IMR-90 (cell line): ENCODE measurements around the gene GDPD2. TPM values are rescaled to one million over a fixed set of nuclear protein-coding genes. Genes with fewer than 3 reads are reported as not detected.

Experiments
- ATAC-seq: fragments of 200-7000 bp; cut with Tn5 transposase; 2 replicates; pipeline ENCODE4 v1.9.1; 2020; ENCODE audit warnings: low read depth, mild to moderate bottlenecking, moderate library complexity
- BruUV-seq: library from RNA; stranded (reverse); fragments of 400-500 nt; replicated peaks from 2 replicates; lab custom pipeline; 2021; lab: Mats Ljungman, UMichigan
- CTCF ChIA-PET: fragments of 300-600 bp; formaldehyde crosslinking; extraction: SDS; loops from one replicate; lab custom pipeline; 2021; ENCODE audit warnings: antibody characterized with exemption; lab: Yijun Ruan, JAX
- POLR2A ChIA-PET: fragments of 300-600 bp; sonication (Branson Sonifier 250); formaldehyde crosslinking; loops from one replicate; lab custom pipeline; 2022; ENCODE audit warnings: antibody characterized with exemption; ENCODE audit not compliant: unreplicated experiment; lab: Charles Lee
- DNase-seq: peaks from one replicate; pipeline ENCODE4 v3.0.0; 2013
- H2AFZ ChIP-seq: replicated peaks from 2 replicates; pipeline ENCODE3; 2013; ENCODE audit warnings: low read length, mild to moderate bottlenecking; ENCODE audit not compliant: poor library complexity
- H2AK5ac ChIP-seq: 2 replicates; pipeline ENCODE4 v1.6.1; 2013; ENCODE audit warnings: low read depth, low read length, inconsistent platforms
- H2AK9ac ChIP-seq: replicated peaks from 2 replicates; pipeline ENCODE3; 2013; ENCODE audit warnings: mild to moderate bottlenecking, low read depth, low read length, moderate library complexity; ENCODE audit not compliant: poor library complexity
- H2BK120ac ChIP-seq: 2 replicates; pipeline ENCODE4 v1.6.1; 2013; ENCODE audit warnings: low read depth, low read length, inconsistent platforms
- H2BK15ac ChIP-seq: 3 replicates; pipeline ENCODE4 v1.6.1; 2013; ENCODE audit warnings: low read depth, low read length, inconsistent platforms
- H2BK20ac ChIP-seq: 2 replicates; pipeline ENCODE4 v1.6.1; 2013; ENCODE audit warnings: low read depth, mild to moderate bottlenecking, inconsistent platforms, low read length, moderate library complexity
- H2BK5ac ChIP-seq: 2 replicates; pipeline ENCODE4 v1.6.1; 2013; ENCODE audit warnings: mild to moderate bottlenecking, low read depth, low read length, inconsistent platforms; ENCODE audit not compliant: poor library complexity, severe bottlenecking
- H3K14ac ChIP-seq: replicated peaks from 2 replicates; pipeline ENCODE4 v1.6.1; 2013; ENCODE audit warnings: low read depth, low read length, inconsistent platforms
- H3K18ac ChIP-seq: 2 replicates; pipeline ENCODE4 v1.6.1; 2013; ENCODE audit warnings: low read depth, low read length, control low read depth
- H3K23ac ChIP-seq: 2 replicates; pipeline ENCODE4 v1.6.1; 2013; ENCODE audit warnings: low read depth, low read length, inconsistent platforms
- H3K27ac ChIP-seq: 2 replicates; pipeline ENCODE4 v1.5.1; 2013; ENCODE audit warnings: mild to moderate bottlenecking, control low read depth, low read length; ENCODE audit not compliant: insufficient read depth
- H3K27me3 ChIP-seq: 2 replicates; pipeline ENCODE4 v1.6.1; 2013; ENCODE audit warnings: low read length; ENCODE audit not compliant: control insufficient read depth, insufficient read depth
- H3K36me3 ChIP-seq: 2 replicates; pipeline ENCODE4 v1.6.1; 2013; ENCODE audit warnings: low read length, mixed read lengths; ENCODE audit not compliant: control insufficient read depth, insufficient read depth
- H3K4ac ChIP-seq: 2 replicates; pipeline ENCODE4 v1.6.1; 2013; ENCODE audit warnings: low read depth, low read length, inconsistent platforms
- H3K4me1 ChIP-seq: 2 replicates; pipeline ENCODE4 v1.6.1; 2013; ENCODE audit warnings: low read length, mixed read lengths; ENCODE audit not compliant: control insufficient read depth, insufficient read depth
- H3K4me2 ChIP-seq: 2 replicates; pipeline ENCODE4 v1.6.1; 2013; ENCODE audit warnings: low read depth, mild to moderate bottlenecking, control low read depth, low read length, moderate library complexity
- H3K4me3 ChIP-seq: 2 replicates; pipeline ENCODE4 v1.5.1; 2013; ENCODE audit warnings: low read depth, mild to moderate bottlenecking, control low read depth, low read length, moderate library complexity; ENCODE audit not compliant: insufficient read depth
- H3K56ac ChIP-seq: 2 replicates; pipeline ENCODE4 v1.6.1; 2013; ENCODE audit warnings: low read length, inconsistent platforms; ENCODE audit not compliant: insufficient read depth; ENCODE audit errors: extremely low read depth
- H3K79me1 ChIP-seq, 2 experiments: 2 replicates each; pipeline ENCODE4 v1.6.1; 2013; ENCODE audit warnings: low read length in 2 of 2, inconsistent platforms in 1 of 2, low read depth in 1 of 2
- H3K9ac ChIP-seq: 2 replicates; pipeline ENCODE4 v1.6.1; 2013; ENCODE audit warnings: low read depth, low read length, control low read depth
- H3K9me1 ChIP-seq: 2 replicates; pipeline ENCODE4 v1.6.1; 2013; ENCODE audit warnings: low read length, inconsistent platforms; ENCODE audit not compliant: insufficient read depth
- H3K9me3 ChIP-seq: 2 replicates; pipeline ENCODE4 v1.6.1; 2013; ENCODE audit warnings: low read length; ENCODE audit not compliant: control insufficient read depth, insufficient read depth
- H4K20me1 ChIP-seq: 2 replicates; pipeline ENCODE4 v1.6.1; 2013; ENCODE audit warnings: low read length, inconsistent platforms; ENCODE audit not compliant: insufficient read depth
- H4K5ac ChIP-seq: 2 replicates; pipeline ENCODE4 v1.6.1; 2013; ENCODE audit warnings: mild to moderate bottlenecking, low read depth, low read length, control low read depth
- H4K8ac ChIP-seq, 2 experiments: 2 replicates each; pipeline ENCODE4 v1.6.1; 2013; ENCODE audit warnings: low read depth in 2 of 2, low read length in 2 of 2, control low read depth in 1 of 2, inconsistent platforms in 1 of 2
- H4K91ac ChIP-seq: 2 replicates; pipeline ENCODE4 v1.6.1; 2013; ENCODE audit warnings: low read depth, low read length, inconsistent platforms; ENCODE audit not compliant: insufficient read depth
- BHLHE40 ChIP-seq: fragments of 150-350 bp; IDR thresholded peaks from 2 replicates; pipeline ENCODE4 v1.6.1; 2016; ENCODE audit warnings: mild to moderate bottlenecking, low read depth, low read length
- CEBPB ChIP-seq: IDR thresholded peaks from 2 replicates; pipeline ENCODE4 v1.6.1; 2012; ENCODE audit warnings: low read depth, low read length, improper control_type of control experiment
- FOS ChIP-seq: fragments of 150-350 bp; IDR thresholded peaks from 2 replicates; pipeline ENCODE4 v1.6.1; 2016; ENCODE audit warnings: low read depth, low read length
- MAFK ChIP-seq: IDR thresholded peaks from 2 replicates; pipeline ENCODE4 v1.6.1; 2012; ENCODE audit warnings: low read depth, low read length, improper control_type of control experiment
- MAZ ChIP-seq: IDR thresholded peaks from 2 replicates; pipeline ENCODE4 v1.6.1; 2012; ENCODE audit warnings: low read depth, mild to moderate bottlenecking, low read length, improper control_type of control experiment, moderate library complexity, borderline replicate concordance
- MXI1 ChIP-seq: IDR thresholded peaks from 2 replicates; pipeline ENCODE4 v1.6.1; 2012; ENCODE audit warnings: low read depth, mild to moderate bottlenecking, low read length, moderate library complexity, borderline replicate concordance
- NFE2L2 ChIP-seq: fragments of 150-350 bp; IDR thresholded peaks from 2 replicates; pipeline ENCODE4 v1.6.1; 2016; ENCODE audit warnings: low read depth, mild to moderate bottlenecking, low read length
- POLR2A ChIP-seq: IDR thresholded peaks from 2 replicates; pipeline ENCODE4 v1.6.1; 2012; ENCODE audit warnings: mild to moderate bottlenecking, low read depth, low read length
- RAD21 ChIP-seq: IDR thresholded peaks from 2 replicates; pipeline ENCODE4 v1.6.1; 2012; ENCODE audit warnings: low read length, improper control_type of control experiment
- RCOR1 ChIP-seq: IDR thresholded peaks from 2 replicates; pipeline ENCODE4 v1.6.1; 2012; ENCODE audit warnings: mild to moderate bottlenecking, low read length, improper control_type of control experiment; ENCODE audit not compliant: insufficient replicate concordance
- SMC3 ChIP-seq: fragments of 150-350 bp; IDR thresholded peaks from 2 replicates; pipeline ENCODE4 v1.6.1; 2016; ENCODE audit warnings: low read depth, mild to moderate bottlenecking, antibody characterized with exemption, low read length, moderate library complexity
- WGBS, 2 experiments: methylation state at CpG; one replicate each; pipeline versions ENCODE4 v1.1.5 to v1.1.7; 2013; ENCODE audit warnings: missing lambda C conversion rate in 2 of 2; ENCODE audit not compliant: insufficient read length in 1 of 2; ENCODE audit errors: extremely low coverage in 2 of 2; 5-methylcytosine and 5-hydroxymethylcytosine counted together
- dilution Hi-C: fragments of 300-500 bp; cut with HindIII; formaldehyde crosslinking; loops from one replicate; pipeline ENCODE4 v1.14.3; 2018; ENCODE audit warnings: low sequenced_read_pairs; ENCODE audit not compliant: unreplicated experiment
- in situ Hi-C: fragments of 300-500 bp; cut with MboI; formaldehyde crosslinking; loops from 3 replicates; pipeline ENCODE4 v1.14.3; 2019; ENCODE audit warnings: low sequenced_read_pairs, inconsistent platforms, mixed read lengths
- intact Hi-C: fragments of 100-400 bp; cut with micrococcal nuclease; formaldehyde crosslinking; loops from 2 replicates; pipeline ENCODE4 v1.10.0; 2022
- polyA plus RNA-seq, 3 experiments: library from polyadenylated mRNA; depleted of rRNA; stranded (reverse); fragments of >200 nt; gene quantifications; 2 replicates each; pipeline ENCODE4 v1.2.3, GENCODE V29; 2012; ENCODE audit warnings: low replicate concordance in 1 of 3
- total RNA-seq: library from RNA; depleted of rRNA; stranded (reverse); fragments of >200 nt; gene quantifications from 2 replicates; pipeline ENCODE4 v1.2.3, GENCODE V29; 2012
- TF ChIP-seq, protein P1 (sequence below): fragments of 150-350 bp; IDR thresholded peaks from 2 replicates; pipeline ENCODE4 v1.6.1; 2017; ENCODE audit warnings: mild to moderate bottlenecking, antibody characterized with exemption, low read length, low read depth
- TF ChIP-seq, protein P2 (sequence below): fragments of 150-350 bp; IDR thresholded peaks from 2 replicates; pipeline ENCODE4 v1.6.1; 2016; ENCODE audit warnings: low read depth, mild to moderate bottlenecking, low read length, moderate library complexity, borderline replicate concordance
- TF ChIP-seq, protein P3 (sequence below): conservative IDR thresholded peaks from 2 replicates; pipeline ENCODE4 v1.5.1; 2012; ENCODE audit warnings: mild to moderate bottlenecking, low read depth, low read length, improper control_type of control experiment

GDPD2 gene
- total and polyA plus RNA-seq, 2 of the 4 experiments (the other 2 are of a cell fraction): not detected

DNA sequence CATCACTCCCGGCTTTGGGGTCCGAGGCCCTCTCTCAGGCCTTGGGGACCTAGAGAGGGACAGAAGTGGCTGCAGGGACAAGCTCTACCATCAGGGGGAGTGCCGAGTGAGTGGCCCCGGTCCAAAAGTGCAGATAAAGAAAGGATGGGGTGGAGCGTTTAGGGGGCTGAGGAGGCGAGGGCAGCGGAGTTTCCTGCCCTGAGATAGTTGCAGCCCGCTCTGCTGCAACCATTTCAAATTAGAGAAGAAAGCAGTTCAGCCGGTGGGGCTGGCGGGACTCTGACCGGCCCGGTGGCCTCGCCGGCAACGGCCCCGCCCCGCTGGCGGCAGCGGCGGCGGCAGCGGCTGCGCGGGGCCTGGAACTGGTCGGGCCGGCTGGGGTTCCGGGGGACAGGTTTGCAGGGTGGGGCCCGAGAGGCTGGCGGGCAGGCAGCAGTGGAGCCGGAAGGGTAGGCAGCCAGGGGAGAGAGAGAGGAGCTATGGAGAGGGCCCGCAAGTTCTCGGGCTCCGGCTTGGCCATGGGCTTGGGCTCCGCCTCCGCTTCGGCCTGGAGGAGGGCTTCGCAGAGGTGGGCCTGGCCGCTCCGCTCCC lies 29.1 kb downstream of the GDPD2 start:
- no peak overlapping the region for H2BK120ac ChIP-seq
- CTCF ChIA-PET: interaction anchor here (0.9 to 1.0 kb wide), 2 partner anchors 17 to 213 kb away, joined by 3 read pairs; no protein-coding TSS in a partner anchor
- intact Hi-C loops: loop anchor here (10.0 kb wide), 1 partner anchor 513 kb away; no protein-coding TSS in a partner anchor
- POLR2A ChIA-PET: no interaction called here
- WGBS, 2 experiments: 14% methylated on average over 11 of the region's 39 CpGs; no CpG with 5 or more reads in 1 of the 2 experiments
- H2BK20ac ChIP-seq: no peak overlapping the region
- H2BK5ac ChIP-seq: no peak overlapping the region
- peak overlapping the region in 1 of 2 experiments; percentile 35; a peak in 2 of 4 replicates for H4K8ac ChIP-seq
- H3K79me1 ChIP-seq: peaks cover 0 to 19% of the 10 kb centered on the region in 2 experiments; a peak in 2 of 4 replicates
- H2AK9ac ChIP-seq: peak overlapping the region; percentile 91
- peak overlapping the region; percentile 85 for H3K4me2 ChIP-seq
- no peaks in the 10 kb centered on the region for H3K4me1 ChIP-seq
- no peak overlapping the region for H3K23ac ChIP-seq
- no peak overlapping the region; the same call in 1 of the 2 replicates for H3K14ac ChIP-seq
- no TSS peak for BruUV-seq
- H3K9me3 ChIP-seq: no peaks in the 10 kb centered on the region; the same call in 1 of the 2 replicates
- peak overlapping the region; percentile 8; the same call in 1 of the 2 replicates for H3K27ac ChIP-seq
- in situ Hi-C loops: no loop called here
- peak overlapping the region; percentile 92 for H2AFZ ChIP-seq
- no peaks in the 10 kb centered on the region for H3K36me3 ChIP-seq
- peak overlapping the region; percentile 26; the same call in 1 of the 2 replicates for H4K91ac ChIP-seq
- peak; percentile 17 for DNase-seq
- H2BK15ac ChIP-seq: no peak overlapping the region; the same call in 2 of the 3 replicates
- no peak overlapping the region for H3K18ac ChIP-seq
- H3K27me3 ChIP-seq: peaks cover 2% of the 10 kb centered on the region; the same call in 1 of the 2 replicates
- peak overlapping the region; percentile 71 for H3K4me3 ChIP-seq
- ATAC-seq: peak; percentile 72
- H3K56ac ChIP-seq: no peak overlapping the region
- no peaks in the 10 kb centered on the region for H3K9me1 ChIP-seq
- H3K9ac ChIP-seq: peak overlapping the region; percentile 44
- no peak overlapping the region for H2AK5ac ChIP-seq
- no peaks in the 10 kb centered on the region for H4K20me1 ChIP-seq
- dilution Hi-C loops: no loop called here
- H3K4ac ChIP-seq: peak overlapping the region; percentile 23; the same call in 1 of the 2 replicates
- H4K5ac ChIP-seq: 0 out of 2 replicates have a peak overlapping the region, but pooled peaks have one; percentile 24
- TF ChIP-seq, protein P1, sequence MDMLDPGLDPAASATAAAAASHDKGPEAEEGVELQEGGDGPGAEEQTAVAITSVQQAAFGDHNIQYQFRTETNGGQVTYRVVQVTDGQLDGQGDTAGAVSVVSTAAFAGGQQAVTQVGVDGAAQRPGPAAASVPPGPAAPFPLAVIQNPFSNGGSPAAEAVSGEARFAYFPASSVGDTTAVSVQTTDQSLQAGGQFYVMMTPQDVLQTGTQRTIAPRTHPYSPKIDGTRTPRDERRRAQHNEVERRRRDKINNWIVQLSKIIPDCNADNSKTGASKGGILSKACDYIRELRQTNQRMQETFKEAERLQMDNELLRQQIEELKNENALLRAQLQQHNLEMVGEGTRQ: no peak
- peak; percentile 31; the same call in 1 of the 2 replicates for TF ChIP-seq SMC3
- TF ChIP-seq RAD21: peak; percentile 17; the same call in 1 of the 2 replicates
- no peak for TF ChIP-seq MAZ
- no peak for TF ChIP-seq POLR2A
- TF ChIP-seq NFE2L2: no peak
- TF ChIP-seq FOS: no peak
- TF ChIP-seq BHLHE40: no peak
- TF ChIP-seq, protein P2, sequence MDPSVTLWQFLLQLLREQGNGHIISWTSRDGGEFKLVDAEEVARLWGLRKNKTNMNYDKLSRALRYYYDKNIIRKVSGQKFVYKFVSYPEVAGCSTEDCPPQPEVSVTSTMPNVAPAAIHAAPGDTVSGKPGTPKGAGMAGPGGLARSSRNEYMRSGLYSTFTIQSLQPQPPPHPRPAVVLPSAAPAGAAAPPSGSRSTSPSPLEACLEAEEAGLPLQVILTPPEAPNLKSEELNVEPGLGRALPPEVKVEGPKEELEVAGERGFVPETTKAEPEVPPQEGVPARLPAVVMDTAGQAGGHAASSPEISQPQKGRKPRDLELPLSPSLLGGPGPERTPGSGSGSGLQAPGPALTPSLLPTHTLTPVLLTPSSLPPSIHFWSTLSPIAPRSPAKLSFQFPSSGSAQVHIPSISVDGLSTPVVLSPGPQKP: no peak
- TF ChIP-seq, protein P3, sequence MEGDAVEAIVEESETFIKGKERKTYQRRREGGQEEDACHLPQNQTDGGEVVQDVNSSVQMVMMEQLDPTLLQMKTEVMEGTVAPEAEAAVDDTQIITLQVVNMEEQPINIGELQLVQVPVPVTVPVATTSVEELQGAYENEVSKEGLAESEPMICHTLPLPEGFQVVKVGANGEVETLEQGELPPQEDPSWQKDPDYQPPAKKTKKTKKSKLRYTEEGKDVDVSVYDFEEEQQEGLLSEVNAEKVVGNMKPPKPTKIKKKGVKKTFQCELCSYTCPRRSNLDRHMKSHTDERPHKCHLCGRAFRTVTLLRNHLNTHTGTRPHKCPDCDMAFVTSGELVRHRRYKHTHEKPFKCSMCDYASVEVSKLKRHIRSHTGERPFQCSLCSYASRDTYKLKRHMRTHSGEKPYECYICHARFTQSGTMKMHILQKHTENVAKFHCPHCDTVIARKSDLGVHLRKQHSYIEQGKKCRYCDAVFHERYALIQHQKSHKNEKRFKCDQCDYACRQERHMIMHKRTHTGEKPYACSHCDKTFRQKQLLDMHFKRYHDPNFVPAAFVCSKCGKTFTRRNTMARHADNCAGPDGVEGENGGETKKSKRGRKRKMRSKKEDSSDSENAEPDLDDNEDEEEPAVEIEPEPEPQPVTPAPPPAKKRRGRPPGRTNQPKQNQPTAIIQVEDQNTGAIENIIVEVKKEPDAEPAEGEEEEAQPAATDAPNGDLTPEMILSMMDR: peak; percentile 56
- TF ChIP-seq MAFK: no peak
- TF ChIP-seq CEBPB: no peak
- TF ChIP-seq MXI1: no peak
- no peak for TF ChIP-seq RCOR1
